GM23248 (cell line): ENCODE results near the gene NRCAM. TPM values are rescaled to one million over a fixed set of nuclear protein-coding genes. Genes with fewer than 3 reads are reported as not detected.

Experiments
- DNase-seq: peaks from one replicate; pipeline ENCODE4 v3.0.0-alpha.2; 2015
- H2AFZ ChIP-seq: fragments of 200-600 bp; sonication (generic); 2 replicates; pipeline ENCODE4 v1.6.1; 2016; ENCODE audit warnings: antibody characterized with exemption
- H3F3A ChIP-seq: fragments of 200-600 bp; sonication (generic); 2 replicates; pipeline ENCODE4 v1.6.1; 2016; ENCODE audit warnings: mild to moderate bottlenecking, antibody characterized with exemption, mixed run types; ENCODE audit not compliant: insufficient read depth
- H3K27ac ChIP-seq: fragments of 200-600 bp; sonication (generic); 2 replicates; pipeline ENCODE4 v1.5.1; 2016; ENCODE audit warnings: mild to moderate bottlenecking
- H3K27me3 ChIP-seq: fragments of 200-600 bp; sonication (generic); replicated peaks from 2 replicates; pipeline ENCODE4 v1.6.1; 2016; ENCODE audit warnings: mild to moderate bottlenecking; ENCODE audit not compliant: insufficient read depth
- H3K36me3 ChIP-seq: fragments of 200-600 bp; sonication (generic); 2 replicates; pipeline ENCODE4 v1.6.1; 2016; ENCODE audit warnings: low read depth, mild to moderate bottlenecking
- H3K4me1 ChIP-seq: fragments of 200-600 bp; sonication (generic); 2 replicates; pipeline ENCODE4 v1.6.1; 2016; ENCODE audit warnings: mild to moderate bottlenecking; ENCODE audit not compliant: insufficient read depth
- H3K4me2 ChIP-seq: fragments of 200-600 bp; sonication (generic); one replicate; pipeline ENCODE4 v1.6.1; 2016; ENCODE audit warnings: mild to moderate bottlenecking; ENCODE audit not compliant: unreplicated experiment
- H3K4me3 ChIP-seq: fragments of 200-600 bp; sonication (generic); 2 replicates; pipeline ENCODE4 v1.5.1; 2016; ENCODE audit warnings: mild to moderate bottlenecking
- H3K79me2 ChIP-seq: fragments of 200-600 bp; sonication (generic); 2 replicates; pipeline ENCODE4 v1.6.1; 2016; ENCODE audit warnings: mild to moderate bottlenecking; ENCODE audit not compliant: insufficient read depth
- H3K9ac ChIP-seq: fragments of 200-600 bp; sonication (generic); 2 replicates; pipeline ENCODE4 v1.6.1; 2016; ENCODE audit warnings: mild to moderate bottlenecking
- H3K9me2 ChIP-seq: fragments of 200-600 bp; sonication (generic); 2 replicates; pipeline ENCODE4 v1.6.1; 2016; ENCODE audit warnings: mixed run types, mild to moderate bottlenecking, moderate library complexity; ENCODE audit not compliant: insufficient read depth
- H3K9me3 ChIP-seq: fragments of 200-600 bp; sonication (generic); one replicate; pipeline ENCODE4 v1.6.1; 2017; ENCODE audit warnings: low read depth
- H4K20me1 ChIP-seq: fragments of 200-600 bp; sonication (generic); 2 replicates; pipeline ENCODE4 v1.6.0; 2016; ENCODE audit not compliant: insufficient read depth
- EZH2 ChIP-seq: fragments of 200-600 bp; sonication (generic); IDR thresholded peaks from 2 replicates; pipeline ENCODE4 v1.6.1; 2018; ENCODE audit warnings: antibody characterized with exemption, mild to moderate bottlenecking; ENCODE audit not compliant: insufficient read depth, poor library complexity, severe bottlenecking
- EZH2phosphoT487 ChIP-seq: fragments of 200-600 bp; sonication (generic); IDR thresholded peaks from 2 replicates; pipeline ENCODE4 v1.6.1; 2018; ENCODE audit warnings: antibody characterized with exemption, moderate library complexity, mild to moderate bottlenecking, low read depth; ENCODE audit not compliant: insufficient read depth
- WGBS, 2 experiments: methylation state at CpG; one replicate each; pipeline ENCODE4 v1.1.6; 2015 to 2017; ENCODE audit warnings: low lambda C conversion rate in 2 of 2, low coverage in 1 of 2; ENCODE audit errors: missing lambda C conversion rate in 2 of 2; 5-methylcytosine and 5-hydroxymethylcytosine counted together
- in situ Hi-C: fragments of 300-500 bp; cut with MboI; formaldehyde crosslinking; loops from 2 replicates; pipeline ENCODE4 v1.15.0; 2020
- polyA plus RNA-seq: library from polyadenylated mRNA; unstranded; fragments of >200 nt; fragmentation: Nextera tagmentation; extraction: Ambion mirVana; gene quantifications from 2 replicates; pipeline ENCODE4 v1.2.1, GENCODE V29; 2016
- total RNA-seq: library from RNA; depleted of rRNA; stranded (reverse); fragments of >200 nt; shearing (Covaris generic); gene quantifications from 2 replicates; pipeline ENCODE4 v1.2.3, GENCODE V29; 2014

The NRCAM gene
- total and polyA plus RNA-seq, 2 experiments from 2014 or later: 5.1 to 7.0 TPM

DNA sequence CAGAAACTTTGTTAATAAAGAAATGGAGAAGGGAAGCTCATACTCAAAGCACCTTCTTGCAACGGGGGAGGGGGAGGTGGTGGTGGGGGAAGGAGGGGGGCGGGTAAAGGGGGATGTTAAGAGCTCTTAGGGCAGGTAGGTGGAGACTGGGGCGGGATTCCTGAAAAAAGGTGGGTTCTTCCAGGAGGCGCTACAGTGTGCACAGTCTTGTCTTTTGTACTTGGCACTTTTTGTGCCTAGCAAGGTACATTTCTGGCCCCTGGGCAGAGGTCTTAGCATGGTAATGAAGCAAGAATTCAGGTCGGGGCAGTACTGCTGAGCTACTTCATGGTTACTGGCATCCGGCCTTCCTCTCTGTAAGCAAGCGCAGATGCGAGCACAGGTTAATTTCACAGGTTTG, 310.8 kb downstream of the NRCAM start:
- H3K27ac ChIP-seq: no peak overlapping the region
- in situ Hi-C loops: loop anchor here (25.0 kb wide), 1 partner anchor 408 kb away; the partner anchor contains the start of gene CBLL1
- H3K27me3 ChIP-seq: no peaks in the 10 kb centered on the region
- 89 to 92% methylated on average over 6 to 8 of the region's 8 CpGs for WGBS, 2 experiments
- no peak for DNase-seq
- no peaks in the 10 kb centered on the region for H3K4me1 ChIP-seq
- no peak overlapping the region for H3K9ac ChIP-seq
- H3K4me3 ChIP-seq: no peak overlapping the region
- no peaks in the 10 kb centered on the region for H3K9me2 ChIP-seq
- H3K9me3 ChIP-seq: no peaks in the 10 kb centered on the region
- no peaks in the 10 kb centered on the region for H3K36me3 ChIP-seq
- H2AFZ ChIP-seq: no peak overlapping the region
- H4K20me1 ChIP-seq: no peaks in the 10 kb centered on the region
- H3F3A ChIP-seq: no peaks in the 10 kb centered on the region
- TF ChIP-seq EZH2phosphoT487 (no peak), EZH2 (no peak)
- no peaks in the 10 kb centered on the region for H3K79me2 ChIP-seq
- no peak overlapping the region for H3K4me2 ChIP-seq

DNA sequence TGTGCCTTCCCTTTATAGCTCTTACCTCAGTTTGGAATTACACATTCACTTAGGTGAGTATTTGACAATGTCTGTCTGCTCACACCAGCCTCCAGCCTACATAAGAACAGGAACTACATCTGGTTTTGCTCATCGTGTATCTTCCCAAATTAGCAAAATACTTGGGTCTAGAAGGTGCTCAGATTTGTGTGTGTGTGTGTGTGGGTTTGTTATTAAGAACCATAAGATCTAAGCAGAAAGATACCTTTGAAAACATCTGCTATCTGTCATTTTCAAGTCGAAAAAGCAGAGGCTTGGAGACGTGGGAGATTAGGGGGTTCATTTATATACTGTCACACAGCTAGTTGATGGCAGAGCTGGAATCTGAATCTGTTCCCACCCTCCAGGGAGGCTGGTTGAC, 311.3 kb downstream of the NRCAM start:
- no peaks in the 10 kb centered on the region for H3K9me3 ChIP-seq
- H2AFZ ChIP-seq: no peak overlapping the region; the same call in 1 of the 2 replicates
- H3K4me1 ChIP-seq: no peaks in the 10 kb centered on the region
- H3K79me2 ChIP-seq: no peaks in the 10 kb centered on the region
- no peak for TF ChIP-seq EZH2phosphoT487
- no peak for TF ChIP-seq EZH2
- H3K27ac ChIP-seq: no peak overlapping the region
- H3K27me3 ChIP-seq: no peaks in the 10 kb centered on the region
- no peak for DNase-seq
- H4K20me1 ChIP-seq: no peaks in the 10 kb centered on the region
- no peaks in the 10 kb centered on the region for H3K9me2 ChIP-seq
- no peak overlapping the region for H3K4me3 ChIP-seq
- WGBS, 2 experiments: 78 to 85% methylated on average over 3 of the region's 3 CpGs
- no peak overlapping the region for H3K9ac ChIP-seq
- in situ Hi-C loops: loop anchor here (25.0 kb wide), 1 partner anchor 408 kb away; the partner anchor contains the start of gene CBLL1
- no peaks in the 10 kb centered on the region for H3F3A ChIP-seq
- no peaks in the 10 kb centered on the region for H3K36me3 ChIP-seq
- H3K4me2 ChIP-seq: no peak overlapping the region

DNA sequence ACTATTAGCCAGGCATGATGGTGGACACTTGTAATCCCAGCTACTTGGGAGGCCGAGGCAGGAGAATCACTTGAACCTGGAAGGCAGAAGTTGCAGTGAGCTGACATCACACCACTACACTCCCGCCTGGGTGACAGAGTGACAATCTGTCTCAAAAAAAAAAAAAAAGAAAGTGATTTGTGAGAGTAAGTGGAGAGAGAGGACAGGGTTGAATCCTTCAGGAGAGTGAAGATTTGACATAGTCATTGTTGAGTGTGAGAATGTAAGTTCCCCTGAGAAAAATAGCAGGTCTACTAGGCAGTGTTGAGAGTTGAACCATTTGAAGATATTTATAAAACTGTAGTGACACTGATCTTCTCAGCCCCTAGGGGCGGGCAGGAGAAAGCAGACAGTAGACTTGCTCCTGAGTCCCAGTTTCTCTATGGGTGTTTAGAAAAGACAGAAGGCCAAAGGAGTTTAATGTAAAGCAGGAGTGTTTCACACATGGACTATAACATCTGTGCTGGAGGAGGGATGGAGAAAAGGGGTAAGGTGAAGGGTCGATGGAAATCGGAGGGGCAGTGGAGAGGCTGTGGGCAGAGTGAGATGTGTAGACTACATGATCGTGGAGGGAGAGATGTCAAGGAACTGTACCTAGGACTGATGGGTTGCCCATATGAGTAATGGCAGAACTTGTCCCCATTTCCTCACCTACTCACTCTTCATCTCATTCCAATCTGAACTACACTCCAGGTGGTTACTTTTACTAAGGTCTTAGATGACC, 312.4 kb downstream of the NRCAM start:
- Histone ChIP-seq H3K27me3 (no peaks in the 10 kb centered on the region), H3K4me1 (no peaks in the 10 kb centered on the region), H3K9me3 (no peaks in the 10 kb centered on the region), H3F3A (no peaks in the 10 kb centered on the region), H3K9me2 (no peaks in the 10 kb centered on the region), H3K4me3 (no peak overlapping the region), H3K9ac (no peak overlapping the region), H4K20me1 (no peaks in the 10 kb centered on the region), H3K79me2 (no peaks in the 10 kb centered on the region), H3K4me2 (no peak overlapping the region), H2AFZ (no peak overlapping the region), H3K36me3 (no peaks in the 10 kb centered on the region), H3K27ac (no peak overlapping the region)
- in situ Hi-C loops: loop anchor here (25.0 kb wide), 1 partner anchor 407 kb away; the partner anchor contains the start of gene CBLL1
- no peak for DNase-seq
- TF ChIP-seq EZH2 (no peak), EZH2phosphoT487 (no peak)
- WGBS, 2 experiments: 87 to 96% methylated on average over 6 of the region's 6 CpGs

DNA sequence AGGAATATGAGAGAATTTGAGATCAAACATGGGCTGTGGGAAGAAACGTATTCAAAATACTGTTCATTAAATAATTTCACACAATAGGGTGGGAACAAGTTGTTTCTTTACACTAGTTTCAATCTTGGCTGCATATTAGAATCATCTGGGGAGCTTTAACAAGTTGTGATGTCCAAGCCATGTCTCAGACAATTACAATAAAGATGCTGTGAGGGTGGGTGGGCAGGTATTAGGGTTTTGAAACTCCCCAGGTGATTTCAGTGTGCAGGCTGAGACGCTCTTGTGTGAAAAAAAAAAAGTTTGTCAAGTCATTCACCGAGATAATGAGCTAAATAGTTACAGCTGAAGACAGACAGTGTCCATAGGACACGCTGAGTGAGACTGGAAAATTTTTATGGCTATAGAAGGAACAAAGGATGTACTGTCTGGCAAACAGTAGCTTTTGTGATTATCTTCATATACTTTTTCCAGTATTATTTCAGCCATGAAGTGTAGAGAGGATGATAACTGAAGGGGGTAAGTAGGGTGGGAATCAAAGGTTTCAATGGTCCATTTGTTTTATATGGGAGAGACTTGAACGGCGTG, 313.5 kb downstream of the NRCAM start:
- H3K4me3 ChIP-seq: no peak overlapping the region
- no peaks in the 10 kb centered on the region for H3K79me2 ChIP-seq
- 85 to 87% methylated on average over 6 of the region's 6 CpGs for WGBS, 2 experiments
- H4K20me1 ChIP-seq: no peaks in the 10 kb centered on the region
- H3K9me3 ChIP-seq: no peaks in the 10 kb centered on the region
- no peaks in the 10 kb centered on the region for H3K9me2 ChIP-seq
- no peaks in the 10 kb centered on the region for H3K27me3 ChIP-seq
- no peak overlapping the region for H3K4me2 ChIP-seq
- in situ Hi-C loops: loop anchor here (25.0 kb wide), 1 partner anchor 405 kb away; the partner anchor contains the start of gene CBLL1
- no peaks in the 10 kb centered on the region for H3K36me3 ChIP-seq
- H3F3A ChIP-seq: no peaks in the 10 kb centered on the region
- no peak overlapping the region for H2AFZ ChIP-seq
- no peaks in the 10 kb centered on the region for H3K4me1 ChIP-seq
- TF ChIP-seq EZH2phosphoT487: no peak
- no peak for TF ChIP-seq EZH2
- no peak for DNase-seq
- no peak overlapping the region for H3K9ac ChIP-seq
- H3K27ac ChIP-seq: no peak overlapping the region
